ENCODE results near the gene SMARCAL1.

DNA sequence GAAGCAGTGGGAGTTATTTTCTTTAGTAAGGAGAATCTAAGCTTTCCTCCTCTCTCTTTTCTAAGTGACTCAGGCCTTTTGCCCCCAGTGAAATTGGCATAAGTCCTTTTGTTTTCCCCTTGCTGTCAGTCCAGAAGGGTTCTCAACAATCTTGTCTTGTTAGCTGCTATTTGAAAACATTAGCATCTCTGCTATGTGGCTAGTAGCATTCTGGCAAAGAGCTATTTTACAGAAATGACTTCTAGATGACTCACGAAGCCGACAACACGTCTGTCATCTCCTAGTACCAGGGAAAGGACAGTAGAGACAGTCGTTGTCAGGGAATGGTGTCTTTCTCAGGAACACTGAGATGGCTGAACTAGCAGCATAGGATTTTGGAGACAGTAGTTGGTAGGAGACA lies 14.7 kb downstream of the SMARCAL1 start:
- TF ChIP-seq, protein P1, sequence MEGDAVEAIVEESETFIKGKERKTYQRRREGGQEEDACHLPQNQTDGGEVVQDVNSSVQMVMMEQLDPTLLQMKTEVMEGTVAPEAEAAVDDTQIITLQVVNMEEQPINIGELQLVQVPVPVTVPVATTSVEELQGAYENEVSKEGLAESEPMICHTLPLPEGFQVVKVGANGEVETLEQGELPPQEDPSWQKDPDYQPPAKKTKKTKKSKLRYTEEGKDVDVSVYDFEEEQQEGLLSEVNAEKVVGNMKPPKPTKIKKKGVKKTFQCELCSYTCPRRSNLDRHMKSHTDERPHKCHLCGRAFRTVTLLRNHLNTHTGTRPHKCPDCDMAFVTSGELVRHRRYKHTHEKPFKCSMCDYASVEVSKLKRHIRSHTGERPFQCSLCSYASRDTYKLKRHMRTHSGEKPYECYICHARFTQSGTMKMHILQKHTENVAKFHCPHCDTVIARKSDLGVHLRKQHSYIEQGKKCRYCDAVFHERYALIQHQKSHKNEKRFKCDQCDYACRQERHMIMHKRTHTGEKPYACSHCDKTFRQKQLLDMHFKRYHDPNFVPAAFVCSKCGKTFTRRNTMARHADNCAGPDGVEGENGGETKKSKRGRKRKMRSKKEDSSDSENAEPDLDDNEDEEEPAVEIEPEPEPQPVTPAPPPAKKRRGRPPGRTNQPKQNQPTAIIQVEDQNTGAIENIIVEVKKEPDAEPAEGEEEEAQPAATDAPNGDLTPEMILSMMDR (conservative IDR thresholded peaks at IDR 0.05) = no peak
- TF ChIP-seq EZH2 (IDR thresholded peaks at IDR 0.05; ENCODE audit: low read depth) = no peak

All from PC-9 (cell line).